Esophagus squamous epithelium (tissue), 4 donors: ENCODE data around the gene TTC23L.

Experiments
- POLR2A ChIP-seq, 4 donors: fragments of 450-650 bp; IDR thresholded peaks; one replicate each; pipeline ENCODE4 v1.6.1; 2017; ENCODE audit warnings: antibody characterized with exemption in 4 of 4, mild to moderate bottlenecking in 4 of 4, moderate library complexity in 3 of 4
- TF ChIP-seq, protein P1 (sequence below), 6 experiments: fragments of 450-650 bp in 4 of 6; fragments of 200-600 bp in 2 of 6; sonication (generic) in 2 of 6; IDR thresholded peaks; one replicate each; pipeline ENCODE4 v1.5.1; 2016 to 2019; ENCODE audit warnings: antibody characterized with exemption in 6 of 6, mild to moderate bottlenecking in 4 of 6, moderate library complexity in 4 of 6

DNA sequence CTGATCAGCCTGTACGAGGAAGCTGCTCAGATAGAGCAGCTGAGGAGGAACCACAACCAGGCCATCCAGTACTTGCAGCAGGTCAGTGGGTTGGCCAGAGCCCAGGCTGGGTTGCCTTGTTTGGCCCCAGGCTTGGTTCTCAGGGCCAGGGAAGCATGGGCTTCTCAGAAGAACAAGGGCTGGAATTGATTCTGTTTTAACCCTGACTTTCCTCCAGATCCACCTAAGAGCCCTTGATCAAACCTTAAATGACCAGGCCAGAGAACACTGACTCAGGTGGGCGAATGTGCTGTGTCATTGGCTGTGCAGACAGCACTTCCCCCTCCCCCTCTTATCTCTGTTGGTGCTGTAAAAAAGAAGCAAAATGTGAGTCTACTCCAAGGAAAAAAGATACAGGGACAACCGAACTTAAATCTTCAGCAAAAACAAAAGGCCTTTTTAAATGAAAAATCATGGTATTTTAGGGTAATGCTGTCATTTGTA, 28.1 kb downstream of the TTC23L start:
- TF ChIP-seq, protein P1, sequence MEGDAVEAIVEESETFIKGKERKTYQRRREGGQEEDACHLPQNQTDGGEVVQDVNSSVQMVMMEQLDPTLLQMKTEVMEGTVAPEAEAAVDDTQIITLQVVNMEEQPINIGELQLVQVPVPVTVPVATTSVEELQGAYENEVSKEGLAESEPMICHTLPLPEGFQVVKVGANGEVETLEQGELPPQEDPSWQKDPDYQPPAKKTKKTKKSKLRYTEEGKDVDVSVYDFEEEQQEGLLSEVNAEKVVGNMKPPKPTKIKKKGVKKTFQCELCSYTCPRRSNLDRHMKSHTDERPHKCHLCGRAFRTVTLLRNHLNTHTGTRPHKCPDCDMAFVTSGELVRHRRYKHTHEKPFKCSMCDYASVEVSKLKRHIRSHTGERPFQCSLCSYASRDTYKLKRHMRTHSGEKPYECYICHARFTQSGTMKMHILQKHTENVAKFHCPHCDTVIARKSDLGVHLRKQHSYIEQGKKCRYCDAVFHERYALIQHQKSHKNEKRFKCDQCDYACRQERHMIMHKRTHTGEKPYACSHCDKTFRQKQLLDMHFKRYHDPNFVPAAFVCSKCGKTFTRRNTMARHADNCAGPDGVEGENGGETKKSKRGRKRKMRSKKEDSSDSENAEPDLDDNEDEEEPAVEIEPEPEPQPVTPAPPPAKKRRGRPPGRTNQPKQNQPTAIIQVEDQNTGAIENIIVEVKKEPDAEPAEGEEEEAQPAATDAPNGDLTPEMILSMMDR (IDR thresholded peaks at IDR 0.05) = no peak
- no peak for TF ChIP-seq POLR2A (IDR thresholded peaks at IDR 0.05)
